Fibroblast of villous mesenchyme (primary cell): ENCODE data around the gene VARS1. TPM values are rescaled to one million over a fixed set of nuclear protein-coding genes. Genes with fewer than 3 reads are reported as not detected.
"Not testable (repeated sequence)": the region's sequence is repeated elsewhere in the genome, so short reads cannot be mapped to it uniquely, and the experiment has no call there.

Experiments
- DNase-seq: peaks from one replicate; pipeline ENCODE4 v3.0.0-alpha.2; 2010; ENCODE audit warnings: low read depth
- H3K4me3 ChIP-seq: 2 replicates; pipeline ENCODE4 v1.5.1; 2011; ENCODE audit warnings: low read depth, mild to moderate bottlenecking, low read length
- total RNA-seq: library from RNA; depleted of rRNA; stranded (reverse); fragments of >200 nt; gene quantifications from 2 replicates; pipeline ENCODE4 v1.2.3, GENCODE V29; 2012
- TF ChIP-seq, protein P1 (sequence below): IDR thresholded peaks from 2 replicates; pipeline ENCODE4 v1.5.1; 2012; ENCODE audit warnings: low read depth, mild to moderate bottlenecking, low read length; ENCODE audit not compliant: insufficient read depth

Gene VARS1
- total RNA-seq: 60.0 and 73.1 TPM in 2 replicates

DNA sequence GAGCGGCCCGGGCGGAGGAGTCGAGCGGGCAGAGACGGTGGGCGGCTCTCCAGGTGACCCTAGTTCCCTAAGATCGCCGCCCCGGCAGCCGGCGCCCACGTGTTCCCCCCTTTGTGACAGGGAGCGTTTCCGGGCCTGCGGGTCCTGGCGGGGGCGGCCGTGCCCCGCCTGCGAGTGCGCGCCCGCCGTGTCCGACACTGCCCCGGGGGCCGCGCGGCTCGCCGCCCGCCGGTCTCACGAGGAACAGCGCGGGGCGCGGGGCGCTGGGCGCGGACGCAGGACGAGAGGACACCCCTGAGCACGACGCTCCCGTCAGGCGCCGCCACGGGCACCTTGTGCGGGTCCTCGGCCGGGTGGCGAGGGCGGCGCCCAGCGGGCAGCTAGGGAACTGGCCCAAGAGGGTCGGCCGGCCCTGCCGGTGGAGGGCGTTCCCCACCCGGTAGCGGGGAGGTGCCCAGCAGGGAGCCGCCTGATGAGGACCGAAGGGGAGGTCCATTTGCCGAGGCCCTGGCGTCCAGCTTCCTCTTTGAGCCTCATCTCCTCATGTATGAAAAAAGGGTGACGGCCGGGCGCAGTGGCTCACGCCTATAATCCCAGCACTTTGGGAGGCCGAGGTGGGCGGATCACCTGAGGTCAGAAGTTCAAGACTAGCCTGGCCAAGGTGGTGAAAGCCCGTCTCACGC lies at the start of gene VARS1:
TSS of gene VARS1 (minus strand) at position 137 of the 683 bp plus-strand sequence. CDS start 535 bp downstream, outside the sequence.
- TF ChIP-seq, protein P1, sequence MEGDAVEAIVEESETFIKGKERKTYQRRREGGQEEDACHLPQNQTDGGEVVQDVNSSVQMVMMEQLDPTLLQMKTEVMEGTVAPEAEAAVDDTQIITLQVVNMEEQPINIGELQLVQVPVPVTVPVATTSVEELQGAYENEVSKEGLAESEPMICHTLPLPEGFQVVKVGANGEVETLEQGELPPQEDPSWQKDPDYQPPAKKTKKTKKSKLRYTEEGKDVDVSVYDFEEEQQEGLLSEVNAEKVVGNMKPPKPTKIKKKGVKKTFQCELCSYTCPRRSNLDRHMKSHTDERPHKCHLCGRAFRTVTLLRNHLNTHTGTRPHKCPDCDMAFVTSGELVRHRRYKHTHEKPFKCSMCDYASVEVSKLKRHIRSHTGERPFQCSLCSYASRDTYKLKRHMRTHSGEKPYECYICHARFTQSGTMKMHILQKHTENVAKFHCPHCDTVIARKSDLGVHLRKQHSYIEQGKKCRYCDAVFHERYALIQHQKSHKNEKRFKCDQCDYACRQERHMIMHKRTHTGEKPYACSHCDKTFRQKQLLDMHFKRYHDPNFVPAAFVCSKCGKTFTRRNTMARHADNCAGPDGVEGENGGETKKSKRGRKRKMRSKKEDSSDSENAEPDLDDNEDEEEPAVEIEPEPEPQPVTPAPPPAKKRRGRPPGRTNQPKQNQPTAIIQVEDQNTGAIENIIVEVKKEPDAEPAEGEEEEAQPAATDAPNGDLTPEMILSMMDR: peak; percentile 75
- DNase-seq: peak; percentile 92
- H3K4me3 ChIP-seq: peak within 1 kb of the TSS; percentile 94

GRCh38 chr6:31844507-31844906 lies 49.0 kb upstream of the VARS1 start:
- no peak overlapping the region for H3K4me3 ChIP-seq
- DNase-seq: no peak
- TF ChIP-seq, protein P1: no peak

- TF ChIP-seq, protein P1: no peak
- H3K4me3 ChIP-seq: no peak overlapping the region
- DNase-seq: no peak
Observed at GRCh38 chr6:31842053-31842452, 46.5 kb upstream of the VARS1 start.

DNA sequence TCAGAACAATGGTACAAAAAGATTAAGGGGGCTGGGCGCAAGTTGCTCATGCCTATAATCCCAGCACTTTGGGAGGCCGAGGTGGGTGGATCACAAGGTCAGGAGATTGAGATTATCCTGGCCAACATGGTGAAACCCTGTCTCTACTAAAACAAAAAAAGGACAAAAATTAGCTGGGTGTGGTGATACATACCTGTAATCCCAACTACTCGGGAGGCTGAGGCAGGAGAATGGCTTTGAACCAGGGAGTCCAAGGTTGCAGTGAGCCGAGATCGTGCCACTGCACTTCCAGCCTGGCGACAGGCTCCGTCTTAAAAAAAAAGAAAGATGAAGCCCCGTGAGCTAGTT lies 44.2 kb upstream of the VARS1 start:
- H3K4me3 ChIP-seq, DNase-seq: not testable (repeated sequence)

- no peak overlapping the region for H3K4me3 ChIP-seq
Observed at GRCh38 chr6:31838968-31839367, 43.4 kb upstream of the VARS1 start.

GRCh38 chr6:31838114-31838553 lies 42.6 kb upstream of the VARS1 start:
- peak overlapping the region; percentile 99 for H3K4me3 ChIP-seq
- not testable (repeated sequence) for DNase-seq

More at GRCh38 chr6:31838968-31839367, 43.4 kb upstream of the VARS1 start:
- TF ChIP-seq, protein P1: no peak
- DNase-seq: no peak

DNA sequence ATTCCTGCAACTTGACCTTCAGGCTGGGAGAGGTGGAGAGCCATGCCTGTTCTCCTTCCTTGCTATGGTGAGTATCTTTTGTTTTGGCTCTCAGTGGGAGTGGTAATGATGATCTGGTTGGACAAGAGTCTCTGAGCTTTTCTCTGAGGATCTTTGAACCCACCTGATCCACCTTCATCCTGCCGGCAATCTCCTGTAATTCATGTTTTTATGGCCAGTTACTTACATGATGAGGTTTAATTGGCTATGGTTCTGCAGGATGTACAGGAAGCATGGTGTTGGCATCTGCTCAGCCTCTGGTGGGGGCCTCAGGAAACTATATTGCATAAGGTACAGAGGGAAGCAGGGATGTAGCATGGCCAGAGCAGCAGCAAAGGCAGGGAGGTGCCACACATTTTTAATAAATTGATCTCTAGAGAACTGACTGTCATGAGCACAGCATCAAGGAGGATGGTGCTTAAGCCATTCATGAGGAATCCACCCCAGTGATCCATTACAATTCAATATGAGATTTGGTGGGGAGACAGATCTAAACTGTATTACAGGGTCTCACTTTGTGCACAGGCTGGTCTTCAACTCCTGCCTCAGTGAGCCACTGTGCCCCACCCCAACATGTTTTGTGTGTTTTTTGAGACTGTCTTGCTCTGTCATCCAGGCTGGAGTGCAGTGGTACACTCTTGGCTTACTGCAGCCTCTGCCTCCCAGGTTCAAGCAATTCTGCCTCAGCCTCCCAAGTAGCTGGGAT lies 42.0 kb upstream of the VARS1 start:
- no peak for DNase-seq
- TF ChIP-seq, protein P1: no peak

More for the DNA sequence above, 42.0 kb upstream of the VARS1 start:
- peak overlapping the region; percentile 99 for H3K4me3 ChIP-seq
